HEK293T (cell line): ENCODE data around the gene SMIM3.

Experiments used
- FOXK2 ChIP-seq: fragments of 450-650 bp; IDR thresholded peaks from 2 replicates; pipeline ENCODE4 v1.6.1; 2016; ENCODE audit warnings: mild to moderate bottlenecking
- FOXM1 ChIP-seq: fragments of 450-650 bp; IDR thresholded peaks from 2 replicates; pipeline ENCODE4 v1.6.1; 2017; ENCODE audit warnings: mild to moderate bottlenecking, borderline replicate concordance
- HDGF ChIP-seq: fragments of 450-650 bp; IDR thresholded peaks from 2 replicates; pipeline ENCODE4 v1.6.1; 2017; ENCODE audit warnings: antibody characterized with exemption, borderline replicate concordance
- NFRKB ChIP-seq: fragments of 450-650 bp; IDR thresholded peaks from 2 replicates; pipeline ENCODE4 v1.6.1; 2016; ENCODE audit warnings: mild to moderate bottlenecking, moderate library complexity
- SUZ12 ChIP-seq: fragments of 450-650 bp; IDR thresholded peaks from 2 replicates; pipeline ENCODE4 v1.6.1; 2016; ENCODE audit warnings: mild to moderate bottlenecking

GRCh38 chr5:150829744-150830143 lies 51.2 kb downstream of the SMIM3 start:
- no peak for TF ChIP-seq FOXK2
- no peak for TF ChIP-seq SUZ12
- TF ChIP-seq FOXM1, result no peak
- TF ChIP-seq NFRKB, result no peak
- no peak for TF ChIP-seq HDGF
